Ascending aorta (tissue), 2 donors: Measurements from ENCODE around the gene DNAI2. TPM values are rescaled to one million over a fixed set of nuclear protein-coding genes. Genes with fewer than 3 reads are reported as not detected.

Source experiments
- DNase-seq, 2 donors: peaks; one replicate each; pipeline ENCODE4 v3.0.0-alpha.2; 2019; ENCODE audit warnings: low spot score in 2 of 2
- H3K27ac ChIP-seq, 2 donors: fragments of 200-600 bp; sonication (generic); one replicate each; pipeline ENCODE4 v1.5.1; 2016 to 2017; ENCODE audit warnings: mild to moderate bottlenecking in 1 of 2
- H3K27me3 ChIP-seq: fragments of 200-600 bp; sonication (generic); one replicate; pipeline ENCODE4 v1.5.1; 2017
- H3K36me3 ChIP-seq, 2 donors: fragments of 200-600 bp; sonication (generic); one replicate each; pipeline ENCODE4 v1.5.1; 2016
- H3K4me1 ChIP-seq, 2 donors: fragments of 200-600 bp; sonication (generic); one replicate each; pipeline ENCODE4 v1.5.1; 2016 to 2017; ENCODE audit warnings: mild to moderate bottlenecking in 1 of 2
- H3K4me3 ChIP-seq, 2 donors: fragments of 200-600 bp; sonication (generic); one replicate each; pipeline ENCODE4 v1.5.1; 2016 to 2017; ENCODE audit warnings: mild to moderate bottlenecking in 1 of 2
- H3K9me3 ChIP-seq, 2 donors: fragments of 200-600 bp; sonication (generic); one replicate each; pipeline ENCODE4 v1.5.1; 2016
- CTCF ChIP-seq, 3 experiments: fragments of 200-600 bp in 2 of 3; fragments of 450-650 bp in 1 of 3; sonication (generic) in 2 of 3; IDR thresholded peaks; one replicate each; pipeline ENCODE4 v1.5.1; 2016 to 2019; ENCODE audit warnings: antibody characterized with exemption in 3 of 3, mild to moderate bottlenecking in 1 of 3, moderate library complexity in 1 of 3
- intact Hi-C: fragments of 100-400 bp; cut with DNase I; formaldehyde crosslinking; loops from one replicate; pipeline ENCODE4 v1.15.1; 2023
- total RNA-seq: library from RNA; depleted of rRNA; stranded (reverse); fragments of >200 nt; gene quantifications from one replicate; pipeline ENCODE4 v1.1.0, GENCODE V29; 2016

The DNAI2 gene
- total RNA-seq, 1 donor from 2014 or later, result not detected

DNA sequence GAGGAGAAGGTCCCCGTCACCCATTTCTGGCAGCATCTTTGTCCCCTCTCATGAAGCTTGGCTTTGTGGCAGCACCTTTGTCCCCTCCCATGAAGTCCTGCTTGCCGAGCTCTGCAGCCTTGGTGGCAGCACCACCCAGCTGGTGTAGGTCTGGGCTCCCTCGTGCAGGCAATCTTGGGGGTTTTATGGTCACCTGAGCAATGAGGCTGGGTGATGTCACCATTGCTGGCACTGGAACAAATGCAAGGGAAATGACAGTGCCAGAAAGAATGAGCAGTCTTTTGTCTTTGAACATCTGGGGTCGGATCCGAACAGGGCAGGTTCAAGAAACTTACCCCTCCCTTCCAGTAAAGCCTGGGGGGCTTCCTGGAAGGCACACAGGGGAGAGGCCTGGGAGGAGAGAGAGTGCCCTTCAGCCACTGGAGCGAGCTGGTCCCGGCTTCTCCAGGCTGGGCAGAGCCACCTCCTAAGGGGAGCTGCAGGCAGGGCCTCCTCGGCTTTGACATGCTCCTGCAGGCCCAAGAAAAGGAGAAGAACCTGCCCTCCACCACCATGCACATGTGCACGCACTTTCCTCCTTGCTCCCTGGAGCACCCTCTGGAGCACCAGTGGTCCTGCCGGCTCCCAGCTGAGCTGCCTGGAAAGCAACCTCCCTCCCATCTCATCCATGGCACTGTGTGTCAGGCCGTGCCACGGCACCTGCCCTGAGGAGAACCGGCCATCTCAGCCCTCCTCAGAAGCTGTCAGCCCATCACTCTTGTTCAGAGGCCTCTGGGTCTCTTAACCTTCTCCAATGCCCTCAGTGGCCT is 71.6 kb downstream of the DNAI2 start:
- no peaks in the 10 kb centered on the region for H3K27me3 ChIP-seq
- no peak for TF ChIP-seq CTCF (IDR thresholded peaks at IDR 0.05)

GRCh38 chr17:74347646-74348045 is 73.6 kb downstream of the DNAI2 start:
- Histone ChIP-seq H3K4me3 (no peak overlapping the region), H3K36me3 (no peaks in the 10 kb centered on the region), H3K4me1 (no peaks in the 10 kb centered on the region), H3K9me3 (no peaks in the 10 kb centered on the region), H3K27ac (no peak overlapping the region), H3K27me3 (no peaks in the 10 kb centered on the region)
- intact Hi-C loops, result no loop called here
- TF ChIP-seq CTCF (IDR thresholded peaks at IDR 0.05), result no peak
- DNase-seq, result no peak

More for the DNA sequence above, 71.6 kb downstream of the DNAI2 start:
- H3K9me3 ChIP-seq, result no peaks in the 10 kb centered on the region
- intact Hi-C loops, result no loop called here
- no peaks in the 10 kb centered on the region for H3K4me1 ChIP-seq
- DNase-seq, result no peak
- no peak overlapping the region for H3K27ac ChIP-seq
- H3K36me3 ChIP-seq, result no peaks in the 10 kb centered on the region
- no peak overlapping the region for H3K4me3 ChIP-seq

GRCh38 chr17:74349120-74349519 is 75.1 kb downstream of the DNAI2 start:
- H3K4me1 ChIP-seq, result no peaks in the 10 kb centered on the region
- intact Hi-C loops, result no loop called here
- no peak overlapping the region for H3K27ac ChIP-seq
- no peaks in the 10 kb centered on the region for H3K27me3 ChIP-seq
- H3K36me3 ChIP-seq, result no peaks in the 10 kb centered on the region
- DNase-seq, result no peak
- H3K9me3 ChIP-seq, result no peaks in the 10 kb centered on the region
- no peak for TF ChIP-seq CTCF (IDR thresholded peaks at IDR 0.05)
- H3K4me3 ChIP-seq, result no peak overlapping the region

GRCh38 chr17:74350486-74350885 is 76.5 kb downstream of the DNAI2 start:
- DNase-seq, result no peak
- Histone ChIP-seq H3K4me1 (no peaks in the 10 kb centered on the region), H3K4me3 (no peak overlapping the region), H3K9me3 (no peaks in the 10 kb centered on the region), H3K27ac (no peak overlapping the region), H3K27me3 (no peaks in the 10 kb centered on the region), H3K36me3 (no peaks in the 10 kb centered on the region)
- TF ChIP-seq CTCF (IDR thresholded peaks at IDR 0.05), result no peak
- intact Hi-C loops, result no loop called here

GRCh38 chr17:74351552-74352210 is 77.6 kb downstream of the DNAI2 start:
- DNase-seq, result no peak
- Histone ChIP-seq H3K9me3 (no peaks in the 10 kb centered on the region), H3K27ac (no peak overlapping the region), H3K4me1 (no peaks in the 10 kb centered on the region), H3K36me3 (no peaks in the 10 kb centered on the region), H3K27me3 (no peaks in the 10 kb centered on the region), H3K4me3 (no peak overlapping the region)
- TF ChIP-seq CTCF (IDR thresholded peaks at IDR 0.05), result no peak
- intact Hi-C loops, result no loop called here
